ENCODE results near the gene RAB31.

RAB31 gene

DNA sequence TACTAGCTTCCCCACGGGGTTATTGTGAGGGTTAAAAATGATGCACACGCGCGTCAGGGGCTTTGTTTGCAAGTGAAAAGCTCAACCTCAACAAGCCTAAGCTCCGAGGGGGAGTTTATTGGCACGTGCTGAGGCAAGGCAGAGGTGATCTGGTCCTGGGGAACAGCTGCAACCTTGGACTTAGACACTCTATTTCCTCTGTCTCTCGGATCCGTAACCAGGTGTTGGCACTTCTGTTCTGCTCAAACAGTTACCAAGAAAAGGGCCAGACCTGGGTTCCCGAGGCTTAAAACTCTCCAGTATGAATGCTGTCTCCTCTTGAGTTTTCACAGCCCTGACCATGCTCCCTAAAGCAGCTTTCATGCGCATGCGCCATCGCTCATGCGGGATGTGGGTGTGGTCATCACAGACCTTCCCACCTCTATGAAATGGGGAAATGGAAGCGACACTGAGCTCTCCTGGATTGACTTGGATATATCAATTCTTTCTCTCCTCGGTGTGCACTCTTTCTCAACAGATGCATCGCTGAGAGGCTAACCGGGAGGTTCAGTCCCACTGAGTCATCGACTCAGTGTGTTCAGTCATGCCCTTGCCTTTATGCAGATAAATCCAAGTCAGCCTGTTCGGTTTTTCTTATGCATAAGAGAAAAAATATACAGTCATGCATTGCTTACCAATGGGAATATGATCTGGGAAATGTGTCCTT is 19.9 kb upstream of the RAB31 start:
- TF ChIP-seq, protein P1, sequence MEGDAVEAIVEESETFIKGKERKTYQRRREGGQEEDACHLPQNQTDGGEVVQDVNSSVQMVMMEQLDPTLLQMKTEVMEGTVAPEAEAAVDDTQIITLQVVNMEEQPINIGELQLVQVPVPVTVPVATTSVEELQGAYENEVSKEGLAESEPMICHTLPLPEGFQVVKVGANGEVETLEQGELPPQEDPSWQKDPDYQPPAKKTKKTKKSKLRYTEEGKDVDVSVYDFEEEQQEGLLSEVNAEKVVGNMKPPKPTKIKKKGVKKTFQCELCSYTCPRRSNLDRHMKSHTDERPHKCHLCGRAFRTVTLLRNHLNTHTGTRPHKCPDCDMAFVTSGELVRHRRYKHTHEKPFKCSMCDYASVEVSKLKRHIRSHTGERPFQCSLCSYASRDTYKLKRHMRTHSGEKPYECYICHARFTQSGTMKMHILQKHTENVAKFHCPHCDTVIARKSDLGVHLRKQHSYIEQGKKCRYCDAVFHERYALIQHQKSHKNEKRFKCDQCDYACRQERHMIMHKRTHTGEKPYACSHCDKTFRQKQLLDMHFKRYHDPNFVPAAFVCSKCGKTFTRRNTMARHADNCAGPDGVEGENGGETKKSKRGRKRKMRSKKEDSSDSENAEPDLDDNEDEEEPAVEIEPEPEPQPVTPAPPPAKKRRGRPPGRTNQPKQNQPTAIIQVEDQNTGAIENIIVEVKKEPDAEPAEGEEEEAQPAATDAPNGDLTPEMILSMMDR (IDR thresholded peaks at IDR 0.05; ENCODE audit: low read depth, low read length, missing control alignments): no peak
- DNase-seq: peak; percentile 75
- no peak overlapping the region for H3K27ac ChIP-seq
- no peaks in the 10 kb centered on the region for H3K27me3 ChIP-seq (replicated peaks)
- in situ Hi-C loops (cut with HindIII; ENCODE audit: low pct_ligation_motif_present, low sequenced_read_pairs): no loop called here
- H3K4me3 ChIP-seq (ENCODE audit: low read depth, low read length): no peak overlapping the region
- no peaks in the 10 kb centered on the region for H3K36me3 ChIP-seq (replicated peaks)

DNA sequence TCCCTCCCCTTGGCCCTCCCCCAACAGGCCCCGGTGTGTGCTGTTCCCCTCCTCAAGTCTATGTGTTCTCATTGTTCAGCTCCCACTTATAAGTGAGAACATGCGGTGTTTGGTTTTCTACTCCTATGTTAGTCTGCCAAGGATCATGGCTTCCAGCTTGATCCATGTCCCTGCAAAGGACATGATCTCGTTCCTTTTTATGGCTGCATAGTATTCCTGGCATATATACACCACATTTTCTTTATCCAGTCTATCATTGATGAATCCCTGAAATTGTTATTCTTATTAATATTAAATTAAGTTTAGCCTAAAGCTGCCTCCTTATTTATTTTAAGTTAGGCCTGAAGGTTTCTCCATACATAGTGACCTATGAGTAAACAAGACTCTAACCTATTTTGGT is 18.8 kb upstream of the RAB31 start:
- Histone ChIP-seq H3K27ac (no peak overlapping the region), H3K36me3 (replicated peaks) (no peaks in the 10 kb centered on the region), H3K27me3 (replicated peaks) (no peaks in the 10 kb centered on the region), H3K4me3 (ENCODE audit: low read depth, low read length) (no peak overlapping the region)
- in situ Hi-C loops (cut with HindIII; ENCODE audit: low pct_ligation_motif_present, low sequenced_read_pairs): no loop called here
- TF ChIP-seq, protein P1 (IDR thresholded peaks at IDR 0.05; ENCODE audit: low read depth, low read length, missing control alignments): no peak
- no peak for DNase-seq

GRCh38 chr18:9690418-9691188 is 17.5 kb upstream of the RAB31 start:
- no peak overlapping the region for H3K4me3 ChIP-seq (ENCODE audit: low read depth, low read length)
- DNase-seq: no peak
- no peaks in the 10 kb centered on the region for H3K27me3 ChIP-seq (replicated peaks)
- H3K36me3 ChIP-seq (replicated peaks): no peaks in the 10 kb centered on the region
- no peak overlapping the region for H3K27ac ChIP-seq
- in situ Hi-C loops (cut with HindIII; ENCODE audit: low pct_ligation_motif_present, low sequenced_read_pairs): no loop called here
- TF ChIP-seq, protein P1 (IDR thresholded peaks at IDR 0.05; ENCODE audit: low read depth, low read length, missing control alignments): no peak

- in situ Hi-C loops (cut with HindIII; ENCODE audit: low pct_ligation_motif_present, low sequenced_read_pairs): no loop called here
- Histone ChIP-seq H3K27ac (no peak overlapping the region), H3K4me3 (ENCODE audit: low read depth, low read length) (no peak overlapping the region), H3K36me3 (replicated peaks) (no peaks in the 10 kb centered on the region), H3K27me3 (replicated peaks) (no peaks in the 10 kb centered on the region)
- no peak for DNase-seq
- TF ChIP-seq, protein P1 (IDR thresholded peaks at IDR 0.05; ENCODE audit: low read depth, low read length, missing control alignments): no peak
Measured at GRCh38 chr18:9691235-9691634, 16.9 kb upstream of the RAB31 start.

GRCh38 chr18:9694174-9694573 is 13.9 kb upstream of the RAB31 start:
- TF ChIP-seq, protein P1 (IDR thresholded peaks at IDR 0.05; ENCODE audit: low read depth, low read length, missing control alignments): no peak
- in situ Hi-C loops (cut with HindIII; ENCODE audit: low pct_ligation_motif_present, low sequenced_read_pairs): no loop called here

More at GRCh38 chr18:9694174-9694573, 13.9 kb upstream of the RAB31 start:
- DNase-seq: no peak
- no peak overlapping the region for H3K4me3 ChIP-seq (ENCODE audit: low read depth, low read length)
- no peaks in the 10 kb centered on the region for H3K27me3 ChIP-seq (replicated peaks)
- H3K36me3 ChIP-seq (replicated peaks): no peaks in the 10 kb centered on the region
- H3K27ac ChIP-seq: no peak overlapping the region
